PC-3 (cell line): ENCODE results near the gene COA5.

ENCODE experiments used
- CTCF ChIP-seq: fragments of 300-600 bp; sonication (generic); conservative IDR thresholded peaks from 2 replicates; pipeline ENCODE4 v1.5.1; 2017; ENCODE audit warnings: antibody characterized with exemption, low read depth, mild to moderate bottlenecking, low read length
- EZH2phosphoT487 ChIP-seq: fragments of 300-600 bp; sonication (generic); IDR thresholded peaks from 2 replicates; pipeline ENCODE4 v1.6.1; 2018; ENCODE audit warnings: mild to moderate bottlenecking, antibody characterized with exemption, low read length, borderline replicate concordance

DNA sequence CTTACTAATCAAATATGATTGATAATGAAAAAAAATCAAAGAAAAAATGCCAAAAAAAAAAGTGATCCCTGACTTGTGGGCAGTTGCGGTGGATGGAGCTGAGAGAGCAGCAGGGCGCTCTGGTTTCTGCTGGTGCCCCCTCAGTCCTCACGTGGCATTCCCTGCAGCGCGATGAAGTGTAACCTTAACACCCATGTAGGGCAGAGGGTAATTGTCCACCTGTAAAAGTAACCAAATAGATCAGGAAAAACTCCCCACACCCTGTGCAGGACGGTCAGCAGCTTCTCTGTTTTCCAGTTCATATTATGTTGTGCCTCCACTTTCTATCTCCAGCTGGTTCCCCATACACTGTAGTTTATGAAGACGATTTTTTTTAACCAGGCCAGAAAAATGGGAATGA, 25.0 kb downstream of the COA5 start:
- TF ChIP-seq CTCF (no peak), EZH2phosphoT487 (no peak)
